Cardiac septum (tissue), 1 donor: ENCODE data around the gene TGFB1. TPM values are rescaled to one million over a fixed set of nuclear protein-coding genes. Genes with fewer than 3 reads are reported as not detected.

Source experiments
- DNase-seq: peaks from one replicate; pipeline ENCODE4 v3.0.0-alpha.2; 2020; ENCODE audit warnings: low spot score
- intact Hi-C: fragments of 100-400 bp; cut with DNase I; formaldehyde crosslinking; loops from one replicate; pipeline ENCODE4 v1.14.0; 2022
- total RNA-seq: library from RNA; stranded (reverse); fragmentation: NEBNext Ultra II Directional; extraction: Animal tissue kit (Norgen Biotek cat#: 25700); gene quantifications from one replicate; pipeline ENCODE4 v1.2.1, GENCODE V29; 2021
- donor health status: DM: no; HTN: no; CAD: no.

Gene TGFB1
- total RNA-seq, 1 donor from 2014 or later: 26.4 TPM

DNA sequence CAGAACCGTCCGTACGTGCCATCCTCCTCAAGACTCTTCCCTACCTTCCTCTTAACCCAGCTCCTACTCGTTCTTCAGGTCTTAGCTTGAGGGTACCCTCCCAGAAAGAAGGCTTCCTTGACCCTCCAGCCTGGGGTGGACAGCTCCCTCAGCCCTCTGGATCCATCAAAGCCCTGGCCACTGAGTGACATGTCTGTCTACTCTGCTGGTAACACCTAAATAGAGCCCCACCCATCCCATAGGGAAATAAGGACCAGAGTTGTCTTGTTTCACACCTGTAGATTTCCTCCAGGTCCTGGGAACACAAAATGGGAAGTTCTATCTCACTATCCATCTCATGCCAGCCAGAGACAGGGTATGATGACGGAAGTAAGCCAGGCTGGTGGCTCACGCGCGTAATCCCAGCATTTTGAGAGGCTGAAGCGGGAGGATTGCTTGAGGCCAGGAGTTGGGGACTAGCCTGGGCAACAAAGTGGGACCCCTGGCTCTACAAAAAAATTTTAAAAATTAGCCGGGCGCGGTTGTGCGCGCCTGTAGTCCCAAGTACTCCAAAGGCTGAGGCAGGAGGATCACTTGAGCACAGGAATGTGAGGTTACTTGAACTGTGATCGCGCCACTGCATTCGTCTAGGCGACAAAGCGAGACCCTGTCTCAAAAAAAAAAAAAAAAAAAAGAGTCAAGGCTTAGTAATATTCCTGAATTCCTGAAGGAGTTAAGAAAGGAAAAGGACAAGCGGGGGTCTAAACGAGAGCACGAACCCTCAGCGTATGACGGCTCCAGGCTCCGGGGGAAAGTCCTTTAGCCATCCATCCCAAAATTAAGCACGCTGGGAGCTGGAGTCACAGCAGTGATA is 44.3 kb downstream of the TGFB1 start:
- intact Hi-C loops: loop anchor here (2.0 to 5.0 kb wide), 4 partner anchors 43 to 182 kb away; partner anchors contain the start of genes HNRNPUL1 and TGFB1
- DNase-seq: no peak

DNA sequence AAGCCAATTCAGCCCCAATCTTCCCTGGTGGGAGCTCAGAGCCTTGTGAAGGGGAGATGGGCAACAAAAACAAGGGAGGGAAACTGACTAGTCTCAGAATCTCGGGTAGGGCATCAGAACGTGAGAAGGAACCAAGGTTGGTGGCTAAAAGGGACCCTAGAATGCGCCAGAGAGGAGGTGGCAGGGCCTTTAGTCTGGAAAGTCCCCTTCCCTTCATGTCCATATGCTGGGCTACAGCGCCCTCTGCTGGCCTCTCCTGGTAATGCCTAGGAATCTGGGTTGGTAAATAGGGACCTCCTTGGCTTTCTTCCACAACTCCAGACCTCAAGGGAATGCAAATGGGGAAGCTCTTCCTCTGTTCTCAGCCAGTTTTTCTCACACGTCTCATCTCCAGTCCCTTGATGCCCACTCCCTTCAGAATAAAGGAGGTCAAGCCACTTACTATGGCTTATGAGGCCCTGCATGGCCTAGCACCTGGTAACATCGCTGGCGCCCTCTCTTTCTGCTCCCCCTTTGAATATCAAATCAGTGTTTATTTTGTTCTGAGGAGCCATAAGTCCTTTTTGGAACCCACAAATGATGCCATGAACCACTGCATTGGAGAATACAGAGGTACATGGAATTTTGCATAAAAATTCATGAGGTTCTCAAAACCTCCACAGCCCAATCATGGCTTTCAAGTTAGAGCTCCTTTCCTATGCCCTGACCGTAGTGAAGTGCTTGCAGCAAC is 45.1 kb downstream of the TGFB1 start:
- intact Hi-C loops: loop anchor here (1.0 to 5.0 kb wide), 3 partner anchors 104 to 181 kb away; no protein-coding TSS in a partner anchor
- DNase-seq: peak; percentile 95

DNA sequence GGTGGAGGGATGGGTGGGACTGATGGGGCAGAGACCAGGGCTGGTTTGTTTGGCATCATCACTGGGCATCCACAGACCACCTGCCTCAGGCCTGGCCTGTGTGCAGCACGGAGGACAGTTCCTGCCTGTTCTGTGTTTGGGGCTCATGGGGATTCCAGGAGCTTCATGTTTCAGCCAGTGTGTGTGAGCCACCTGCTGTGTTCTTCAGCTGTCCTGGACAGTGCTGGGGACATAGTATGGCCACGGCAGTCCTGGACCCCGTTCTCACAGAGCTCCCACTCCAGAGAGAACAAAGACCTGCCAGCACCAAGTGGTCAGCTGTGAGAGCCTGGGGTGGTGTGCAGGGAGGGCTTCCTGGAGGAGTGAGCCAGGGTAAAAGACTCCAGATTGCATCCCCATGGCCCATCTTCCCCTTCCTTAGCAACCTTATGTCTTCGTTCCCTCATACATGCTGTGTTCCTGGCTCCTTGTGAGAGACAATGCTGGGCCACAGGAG is 45.7 kb downstream of the TGFB1 start:
- DNase-seq: no peak
- intact Hi-C loops: loop anchor here (1.0 to 5.0 kb wide), 3 partner anchors 104 to 181 kb away; no protein-coding TSS in a partner anchor

DNA sequence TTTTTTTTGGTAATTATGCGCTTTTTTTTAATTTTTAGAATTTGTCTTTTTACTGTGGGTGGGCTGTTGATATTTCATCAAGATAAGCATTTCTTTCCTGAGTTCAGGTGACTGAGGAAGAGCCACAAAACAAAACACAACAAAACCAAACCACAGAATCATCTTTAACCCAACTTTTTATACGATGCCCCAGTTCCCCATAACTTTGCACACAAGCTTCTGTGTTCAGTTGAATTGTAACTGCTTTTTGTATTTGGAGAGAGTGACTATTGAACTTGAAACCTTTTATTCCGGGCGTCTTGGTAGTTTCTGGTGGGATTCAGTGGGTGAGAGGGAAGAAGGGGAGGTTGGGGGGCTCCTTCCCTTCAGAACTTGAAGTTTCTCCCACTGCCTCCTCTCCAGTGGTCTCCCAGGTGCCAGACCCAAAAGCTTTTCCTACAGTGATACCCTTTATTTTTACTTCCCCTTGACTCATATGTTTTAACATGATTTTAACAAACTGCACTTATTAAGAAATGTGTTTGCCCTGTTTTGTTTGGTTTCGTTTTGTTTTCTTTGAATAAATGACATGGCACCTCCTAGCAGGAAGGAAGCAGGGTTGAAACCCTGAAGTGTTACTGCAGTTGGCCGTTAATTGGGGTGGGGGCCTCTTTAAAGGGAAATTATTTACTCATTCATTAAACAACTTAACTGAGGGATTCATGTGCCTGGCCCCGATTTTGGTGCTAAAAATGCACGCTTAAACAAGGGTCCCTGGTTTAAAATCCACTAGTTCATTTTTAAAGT is 46.4 kb downstream of the TGFB1 start:
- no peak for DNase-seq
- intact Hi-C loops: loop anchor here (5.0 kb wide), 2 partner anchors 125 to 180 kb away; no protein-coding TSS in a partner anchor

DNA sequence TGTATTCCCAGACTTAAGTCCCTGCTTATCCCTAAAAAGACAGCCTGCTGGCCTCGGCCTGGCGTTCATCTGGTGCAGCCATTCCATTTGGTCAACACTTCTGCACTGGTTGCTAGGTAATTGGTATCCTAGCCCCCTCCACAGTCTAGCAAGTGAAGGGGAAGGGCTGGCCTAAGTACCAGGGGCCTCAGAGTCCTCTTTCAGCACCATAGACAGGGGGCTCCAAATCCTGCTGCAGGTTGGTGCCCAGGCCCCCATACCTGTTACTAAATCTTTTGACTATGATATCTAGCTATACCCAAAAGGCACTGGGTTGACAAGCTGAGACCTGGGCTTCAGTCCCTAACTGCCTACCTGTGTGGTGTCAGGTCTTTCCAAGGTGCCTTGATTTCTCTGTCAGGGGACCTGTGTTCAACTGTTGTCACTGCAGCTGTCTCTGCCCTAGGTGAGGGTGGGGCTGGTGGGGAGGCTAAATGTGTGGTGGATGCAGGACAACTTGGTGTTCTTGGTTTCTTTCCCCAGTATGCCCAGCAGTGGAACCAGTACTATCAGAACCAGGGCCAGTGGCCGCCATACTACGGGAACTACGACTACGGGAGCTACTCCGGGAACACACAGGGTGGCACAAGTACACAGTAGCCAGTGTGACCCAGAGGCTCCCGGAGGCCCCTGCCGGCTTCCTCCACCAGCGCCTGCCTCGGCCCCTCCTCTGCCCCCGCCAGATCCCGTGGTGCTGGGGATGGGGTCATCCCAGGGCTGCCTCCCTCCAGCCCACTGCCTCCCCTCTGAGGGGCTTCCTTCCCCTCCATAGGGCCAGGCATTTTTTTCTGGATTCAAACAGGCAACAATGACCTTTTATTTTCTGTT is 47.6 kb downstream of the TGFB1 start:
- intact Hi-C loops: loop anchor here (5.0 kb wide), 2 partner anchors 126 to 179 kb away; no protein-coding TSS in a partner anchor
- no peak for DNase-seq

DNA sequence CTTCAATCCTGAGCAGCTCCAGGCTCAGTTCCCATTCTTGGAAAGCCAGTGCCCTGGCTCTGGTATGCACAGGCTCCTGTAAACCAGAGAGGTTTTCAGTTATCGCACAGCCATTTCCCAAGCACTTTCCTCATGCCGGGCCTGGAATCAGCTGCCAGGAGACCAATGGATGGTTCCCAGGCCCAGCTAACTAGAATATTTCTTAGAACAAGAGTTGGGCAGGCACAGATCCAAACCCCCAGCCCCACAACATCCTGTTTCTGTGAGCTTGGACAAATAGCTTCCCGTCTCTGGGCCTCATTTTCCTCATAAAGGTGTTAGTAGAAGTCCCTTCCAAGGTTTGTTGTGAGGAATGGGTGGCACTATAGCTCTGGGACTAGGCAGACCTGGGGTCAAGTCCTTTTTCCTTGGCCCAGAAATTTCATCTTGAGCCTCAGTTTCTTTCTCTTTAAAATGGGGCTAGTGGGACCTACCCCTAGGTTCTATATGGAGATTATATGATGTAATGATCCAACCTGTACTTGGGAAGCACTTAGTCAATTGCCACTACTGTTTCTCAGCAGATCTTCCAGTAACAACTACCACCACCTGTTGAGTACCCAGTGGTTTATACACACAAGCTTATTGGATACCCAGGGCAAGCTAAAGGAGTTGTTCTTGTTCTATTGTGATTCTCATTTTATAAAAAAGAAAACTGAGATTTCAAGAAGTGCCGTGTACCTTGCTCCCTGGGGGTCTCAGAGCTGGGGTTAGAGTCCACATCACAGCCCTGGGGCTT is 48.8 kb downstream of the TGFB1 start:
- intact Hi-C loops: loop anchor here (5.0 kb wide), 2 partner anchors 127 to 178 kb away; no protein-coding TSS in a partner anchor
- DNase-seq: no peak

DNA sequence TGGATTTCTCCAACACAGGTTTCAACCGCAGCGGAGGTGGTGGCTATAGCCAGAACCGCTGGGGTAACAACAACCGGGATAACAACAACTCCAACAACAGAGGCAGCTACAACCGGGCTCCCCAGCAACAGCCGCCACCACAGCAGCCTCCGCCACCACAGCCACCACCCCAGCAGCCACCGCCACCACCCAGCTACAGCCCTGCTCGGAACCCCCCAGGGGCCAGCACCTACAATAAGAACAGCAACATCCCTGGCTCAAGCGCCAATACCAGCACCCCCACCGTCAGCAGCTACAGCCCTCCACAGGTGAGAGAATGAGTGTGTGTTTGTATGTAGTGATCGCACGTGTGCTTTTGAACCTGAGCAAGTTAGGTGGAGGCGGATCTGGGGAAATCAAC is 49.8 kb downstream of the TGFB1 start:
- DNase-seq: no peak
- intact Hi-C loops: no loop called here

DNA sequence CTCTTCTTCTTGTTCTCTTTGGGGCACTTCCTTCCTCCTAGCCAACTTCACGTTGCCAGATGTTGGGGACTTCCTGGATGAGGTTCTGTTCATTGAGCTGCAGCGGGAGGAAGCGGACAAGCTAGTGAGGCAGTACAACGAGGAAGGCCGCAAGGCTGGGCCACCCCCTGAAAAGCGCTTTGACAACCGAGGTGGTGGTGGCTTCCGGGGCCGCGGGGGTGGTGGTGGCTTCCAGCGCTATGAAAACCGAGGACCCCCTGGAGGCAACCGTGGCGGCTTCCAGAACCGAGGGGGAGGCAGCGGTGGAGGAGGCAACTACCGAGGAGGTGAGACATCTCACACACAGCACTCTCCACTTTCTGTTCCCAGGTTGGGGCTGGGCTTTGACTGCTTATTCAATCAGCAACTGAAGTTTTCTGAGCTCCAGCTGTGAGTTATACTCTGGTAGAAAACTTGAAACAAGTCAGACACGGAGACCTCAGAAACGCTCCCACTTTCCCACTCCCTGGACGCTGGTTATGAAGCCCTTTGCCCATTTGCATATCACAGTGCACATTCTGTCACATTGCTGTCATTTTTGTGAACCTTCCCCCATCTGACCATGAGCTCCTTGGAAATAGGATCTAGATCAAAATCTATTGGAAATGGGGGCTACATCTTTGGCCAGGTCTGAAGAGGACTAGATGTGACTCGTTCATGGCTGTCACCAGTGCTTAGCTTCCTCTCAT is 50.9 kb downstream of the TGFB1 start:
- intact Hi-C loops: no loop called here

DNA sequence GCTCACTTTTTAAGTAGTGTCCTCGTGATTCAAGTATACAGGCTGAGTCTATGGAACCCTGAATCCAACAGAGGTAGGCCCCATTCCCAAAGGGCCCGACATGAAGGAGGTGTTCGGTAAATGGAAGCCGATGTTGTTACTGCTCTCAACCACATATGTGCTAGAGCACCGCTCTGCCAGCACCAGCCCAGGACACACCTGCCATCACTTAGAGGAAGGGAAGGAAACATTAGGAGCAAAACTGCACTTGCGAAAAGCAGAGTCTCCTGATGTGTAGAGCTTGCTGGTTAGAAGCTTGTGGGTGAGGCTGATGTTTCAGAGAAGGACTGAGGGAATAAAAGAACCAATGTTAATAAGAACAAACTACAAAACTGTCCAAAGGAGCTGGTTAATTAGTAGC is 53.2 kb downstream of the TGFB1 start:
- no peak for DNase-seq
- intact Hi-C loops: no loop called here

More for the DNA sequence above, 50.9 kb downstream of the TGFB1 start:
- DNase-seq: no peak

DNA sequence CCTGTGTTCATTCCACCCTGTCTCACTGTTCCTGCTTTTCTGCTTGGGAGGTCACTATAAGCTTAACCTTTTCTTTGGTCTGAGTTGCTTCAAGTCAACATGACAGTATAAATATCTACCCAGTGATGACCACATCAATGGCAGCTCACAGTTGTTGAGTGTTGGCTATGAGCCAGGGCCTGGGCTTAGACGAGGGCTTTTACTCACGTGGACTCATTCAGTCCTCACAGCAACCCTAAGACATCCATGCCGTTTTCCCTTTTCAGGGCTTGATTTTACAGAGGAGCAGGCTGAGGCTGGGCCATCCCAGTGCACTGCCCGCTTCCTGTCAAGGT is 54.0 kb downstream of the TGFB1 start:
- DNase-seq: no peak
- intact Hi-C loops: loop anchor here (2.0 kb wide), 1 partner anchor 35 kb away; the partner anchor contains the start of gene HNRNPUL1

DNA sequence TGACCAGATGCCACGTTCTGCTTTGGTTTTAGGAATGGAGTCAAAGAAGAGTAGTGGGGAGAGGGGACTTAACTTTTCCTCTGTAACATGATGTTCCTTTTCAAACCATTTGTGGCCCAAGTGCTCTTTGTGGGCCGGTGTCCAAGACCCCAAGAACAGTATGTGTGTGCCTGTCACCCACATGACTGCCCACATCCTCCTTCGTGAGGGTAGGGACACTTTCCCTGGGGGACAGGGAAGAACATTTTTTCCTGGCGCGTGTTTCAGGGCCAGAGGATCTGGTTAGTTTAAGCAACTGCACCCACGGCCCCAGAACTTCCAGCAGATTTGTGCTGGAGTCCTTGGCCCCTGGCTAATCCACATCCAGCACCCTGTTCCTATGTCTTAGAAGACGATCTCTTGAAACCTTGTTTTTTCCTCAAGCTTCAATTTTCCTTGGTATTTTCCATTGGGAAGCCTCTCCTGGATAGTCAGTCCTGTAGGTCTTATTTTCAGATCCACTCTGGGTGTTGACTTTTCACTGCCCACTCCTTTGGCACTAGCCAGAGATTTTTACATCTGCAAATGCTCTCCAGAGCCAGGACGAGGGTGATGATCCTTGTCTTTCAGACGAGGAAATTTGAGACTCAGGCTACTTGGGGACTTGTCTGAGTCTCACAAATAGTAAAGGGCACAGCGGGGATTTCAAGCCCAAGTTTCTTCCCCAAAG is 54.5 kb downstream of the TGFB1 start:
- DNase-seq: no peak
- intact Hi-C loops: loop anchor here (2.0 kb wide), 1 partner anchor 34 kb away; the partner anchor contains the start of gene HNRNPUL1

DNA sequence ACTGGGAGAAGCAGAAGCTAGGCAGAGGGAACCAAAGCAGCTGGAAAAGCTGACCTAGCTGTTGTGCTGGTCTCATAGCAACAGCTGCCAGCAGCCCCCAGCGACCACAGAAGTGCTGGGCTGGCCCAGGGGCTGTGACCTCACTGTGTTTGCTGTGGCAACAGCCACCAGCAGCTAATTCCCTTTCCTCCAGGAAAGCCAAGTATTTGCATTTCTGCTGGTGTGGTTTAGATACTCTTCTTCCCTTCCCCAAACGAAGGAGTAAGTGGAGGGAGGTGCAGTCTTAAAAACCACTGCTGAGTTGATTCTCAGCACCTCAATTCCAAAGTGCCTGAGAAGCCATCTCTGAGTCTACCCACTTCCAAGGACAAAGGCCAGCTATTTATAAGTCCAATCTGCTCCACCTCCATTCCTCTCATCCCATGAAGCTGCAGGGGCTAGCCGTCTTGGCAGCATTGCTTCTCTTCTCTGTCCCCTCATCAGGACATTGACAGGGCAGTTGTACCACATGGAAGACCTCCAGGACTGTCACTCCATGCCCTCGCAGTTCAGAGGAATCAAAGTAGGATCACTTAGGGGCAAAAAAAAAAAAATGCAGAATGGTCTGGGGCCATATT is 55.3 kb downstream of the TGFB1 start:
- DNase-seq: peak; percentile 86
- intact Hi-C loops: loop anchor here (2.0 kb wide), 1 partner anchor 34 kb away; the partner anchor contains the start of gene HNRNPUL1

DNA sequence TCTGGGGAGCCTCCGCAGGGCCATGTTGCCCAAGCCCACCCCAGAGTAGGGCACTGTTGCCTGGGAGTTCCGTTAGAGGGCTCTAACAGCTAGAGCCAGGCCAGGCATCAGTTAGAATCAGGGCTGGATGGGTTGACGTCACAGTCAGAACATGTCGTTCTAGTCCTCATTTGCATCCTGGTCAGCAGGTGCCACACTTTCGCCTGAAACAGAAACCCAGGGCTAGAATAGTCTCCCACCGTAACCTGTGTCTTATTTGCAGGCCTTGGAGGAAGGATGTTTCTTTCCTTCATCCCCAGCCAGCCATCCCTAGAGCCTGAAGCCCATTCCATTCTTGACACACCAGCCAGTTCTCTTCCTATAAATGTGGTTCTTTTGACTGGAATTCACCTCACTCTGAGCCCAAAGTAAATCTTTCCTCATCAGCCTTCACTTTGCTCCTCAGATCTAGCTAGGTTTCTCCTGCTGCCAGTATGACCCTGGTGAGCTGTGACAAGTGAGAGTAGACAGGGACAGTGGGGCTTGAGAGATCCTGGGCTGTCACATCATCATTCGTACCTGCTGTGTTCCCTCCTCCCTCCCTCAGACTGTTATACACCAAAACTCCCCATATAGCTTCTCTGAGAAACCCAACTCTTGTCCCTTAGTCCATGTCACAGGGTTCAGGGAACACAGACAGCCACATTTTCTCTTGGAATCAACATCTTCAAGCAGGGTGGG is 55.9 kb downstream of the TGFB1 start:
- DNase-seq: no peak
- intact Hi-C loops: loop anchor here (2.0 kb wide), 1 partner anchor 33 kb away; the partner anchor contains the start of gene HNRNPUL1

DNA sequence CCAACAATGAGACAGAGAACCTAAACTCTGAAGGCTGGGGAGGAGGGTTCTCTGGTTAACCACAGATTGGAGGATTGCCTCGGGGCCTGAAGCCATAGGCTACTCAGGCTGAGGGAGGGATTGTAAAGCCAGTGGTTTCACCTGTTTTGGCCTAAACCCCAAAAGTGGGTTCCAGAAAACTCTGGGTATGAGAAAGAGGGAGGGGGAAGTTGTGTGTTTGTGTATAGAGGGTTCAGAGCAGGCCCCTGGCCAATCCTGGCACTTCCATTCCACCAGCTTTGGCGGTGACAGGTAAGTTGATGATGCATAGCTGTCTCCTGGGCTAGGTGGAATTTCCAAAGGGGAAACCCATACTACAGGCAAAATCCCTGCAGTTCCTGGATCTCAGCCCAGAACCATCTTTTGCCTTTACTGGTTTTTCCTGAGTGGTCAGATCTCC is 57.3 kb downstream of the TGFB1 start:
- intact Hi-C loops: no loop called here
- DNase-seq: no peak

DNA sequence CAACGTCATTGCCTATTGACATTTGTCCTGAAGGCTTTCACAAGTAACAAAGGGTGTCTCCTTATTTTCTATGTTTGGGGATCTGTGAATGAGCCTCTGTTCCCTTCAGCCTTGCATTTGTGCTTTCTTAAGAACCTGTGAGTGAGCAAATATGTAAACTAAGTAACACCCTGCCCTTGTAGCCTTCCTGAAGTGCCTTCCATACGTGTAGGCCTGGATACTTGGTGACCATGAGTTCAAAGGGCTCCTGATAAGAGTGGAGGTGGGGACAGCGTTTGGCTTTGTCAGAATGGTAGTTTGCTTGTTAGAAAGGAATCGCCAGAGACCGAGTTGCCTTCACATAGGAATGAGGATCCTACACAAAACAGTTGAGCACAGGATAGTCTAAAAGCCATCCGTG is 58.2 kb downstream of the TGFB1 start:
- intact Hi-C loops: no loop called here
- DNase-seq: no peak
